Myocyte (in vitro differentiated cells): ENCODE measurements around the gene FAP. TPM values are rescaled to one million over a fixed set of nuclear protein-coding genes. Genes with fewer than 3 reads are reported as not detected.
A peak's percentile ranks its signal among the peaks of the same experiment; 100 is the strongest.

Experiments used
- DNase-seq: peaks from one replicate; pipeline ENCODE4 v3.0.0-alpha.2; 2012; ENCODE audit warnings: low read depth
- total RNA-seq: library from RNA; depleted of rRNA; stranded (reverse); fragments of >200 nt; gene quantifications from 2 replicates; pipeline ENCODE4 v1.2.3, GENCODE V29; 2014

FAP gene
- total RNA-seq, 1 donor from 2014 or later = 57.7 TPM

GRCh38 chr2:162188451-162188850 is 54.8 kb downstream of the FAP start:
- no peak for DNase-seq

- no peak for DNase-seq
These were observed 57.6 kb downstream of the FAP start for GRCh38 chr2:162185541-162186232.

- DNase-seq = no peak
These were observed 58.3 kb downstream of the FAP start for GRCh38 chr2:162184821-162185450.

GRCh38 chr2:162184359-162184758 is 58.9 kb downstream of the FAP start:
- DNase-seq = no peak

- no peak for DNase-seq
These were observed 60.9 kb downstream of the FAP start for GRCh38 chr2:162182395-162182794.

GRCh38 chr2:162177301-162177700 is 65.9 kb downstream of the FAP start:
- no peak for DNase-seq

GRCh38 chr2:162175714-162176113 is 67.5 kb downstream of the FAP start:
- no peak for DNase-seq

- DNase-seq = no peak
These were observed 68.5 kb downstream of the FAP start for GRCh38 chr2:162174746-162175145.

GRCh38 chr2:162172802-162173370 is 70.4 kb downstream of the FAP start:
- no peak for DNase-seq

- no peak for DNase-seq
These were observed 76.5 kb downstream of the FAP start for GRCh38 chr2:162166745-162167144.

GRCh38 chr2:162166174-162166573 is 77.1 kb downstream of the FAP start:
- DNase-seq = no peak

GRCh38 chr2:162164802-162165201 is 78.4 kb downstream of the FAP start:
- DNase-seq = peak; percentile 8

- no peak for DNase-seq
These were observed 83.8 kb downstream of the FAP start for GRCh38 chr2:162159446-162159845.

GRCh38 chr2:162156149-162156548 is 87.1 kb downstream of the FAP start:
- no peak for DNase-seq

- no peak for DNase-seq
These were observed 88.2 kb downstream of the FAP start for GRCh38 chr2:162155093-162155492.

GRCh38 chr2:162153608-162154224 is 89.5 kb downstream of the FAP start:
- DNase-seq = peak; percentile 76

- no peak for DNase-seq
These were observed 91.1 kb downstream of the FAP start, which contains the start of gene GCG for GRCh38 chr2:162152147-162152546. GCG (minus strand) TSS chr2:162152247; CDS start chr2:162149178, 3,069 bp downstream.

- DNase-seq = no peak
These were observed 93.3 kb downstream of the FAP start for GRCh38 chr2:162149940-162150339.

- no peak for DNase-seq
These were observed 93.8 kb downstream of the FAP start for GRCh38 chr2:162149466-162149865.

GRCh38 chr2:162148956-162149355 is 94.3 kb downstream of the FAP start:
- no peak for DNase-seq

- DNase-seq = no peak
These were observed 99.3 kb downstream of the FAP start for GRCh38 chr2:162143969-162144368.

GRCh38 chr2:162138310-162138709 is 104.9 kb downstream of the FAP start:
- DNase-seq = no peak
